Measurements from ENCODE around the gene NINJ2.

NINJ2 gene

GRCh38 chr12:612293-612692 is 51.0 kb downstream of the NINJ2 start:
- no peak for DNase-seq

GRCh38 chr12:611721-612120 is 51.5 kb downstream of the NINJ2 start:
- DNase-seq: no peak

GRCh38 chr12:608921-609320 is 54.3 kb downstream of the NINJ2 start:
- no peak for DNase-seq

GRCh38 chr12:608413-608812 is 54.8 kb downstream of the NINJ2 start:
- DNase-seq: no peak

GRCh38 chr12:607541-608001 is 55.7 kb downstream of the NINJ2 start:
- no peak for DNase-seq

- DNase-seq: no peak
Observed at GRCh38 chr12:604956-605355, 58.3 kb downstream of the NINJ2 start.

GRCh38 chr12:602700-603068 is 60.6 kb downstream of the NINJ2 start:
- DNase-seq: no peak

- no peak for DNase-seq
Observed at GRCh38 chr12:601976-602699, 61.1 kb downstream of the NINJ2 start.

- no peak for DNase-seq
Observed at GRCh38 chr12:599756-600155, 63.5 kb downstream of the NINJ2 start.

- DNase-seq: no peak
Observed at GRCh38 chr12:597926-598568, 65.2 kb downstream of the NINJ2 start.

GRCh38 chr12:593396-594270 is 69.6 kb downstream of the NINJ2 start:
- DNase-seq: peak in 1 of 2 experiments; percentile 8

GRCh38 chr12:592024-592505 is 71.2 kb downstream of the NINJ2 start:
- DNase-seq: no peak

- no peak for DNase-seq
Observed at GRCh38 chr12:591167-592023, 71.8 kb downstream of the NINJ2 start.

- no peak for DNase-seq
Observed at GRCh38 chr12:590206-590750, 73.0 kb downstream of the NINJ2 start.

- no peak for DNase-seq
Observed at GRCh38 chr12:588646-589045, 74.6 kb downstream of the NINJ2 start.

GRCh38 chr12:588024-588322 is 75.3 kb downstream of the NINJ2 start:
- DNase-seq: no peak

GRCh38 chr12:587132-588023 is 75.9 kb downstream of the NINJ2 start:
- DNase-seq: no peak

GRCh38 chr12:586318-587071 is 76.8 kb downstream of the NINJ2 start:
- DNase-seq: no peak

GRCh38 chr12:585062-586061 is 77.9 kb downstream of the NINJ2 start:
- DNase-seq: no peak

Measured in AML-193 (cell line).